ENCODE measurements around the gene ITM2B.

- TF ChIP-seq EZH2phosphoT487 (conservative IDR thresholded peaks at IDR 0.05; ENCODE audit: low read length) (no peak), CTCF (IDR thresholded peaks at IDR 0.05; ENCODE audit: insufficient read depth, low read length, poor library complexity, severe bottlenecking) (no peak)
Measured at GRCh38 chr13:48281556-48281955, 48.5 kb downstream of the ITM2B start.

All from SU-DHL-6 (cell line).